ENCODE measurements around the gene C1orf21.

C1orf21 gene

DNA sequence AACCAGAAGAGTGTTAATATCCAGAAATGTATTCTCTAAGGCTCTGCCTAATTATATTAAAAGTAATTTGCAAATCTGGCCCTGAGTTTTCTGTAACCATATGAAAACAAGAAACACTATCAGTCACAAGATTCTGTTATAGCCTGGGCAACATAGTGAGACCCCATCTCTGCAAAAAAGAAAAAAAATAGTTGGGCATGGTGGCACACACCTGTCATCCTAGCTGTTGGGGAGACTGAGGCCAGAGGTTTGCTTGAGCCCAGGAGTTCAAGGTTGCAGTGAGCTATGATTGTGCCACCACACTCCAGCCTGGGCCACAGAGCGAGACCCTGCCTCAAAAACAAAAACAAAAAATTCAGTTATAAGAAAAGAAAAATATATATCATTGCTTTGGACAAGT lies 25.6 kb downstream of the C1orf21 start:
- DNase-seq (ENCODE audit: low read depth): no peak

DNA sequence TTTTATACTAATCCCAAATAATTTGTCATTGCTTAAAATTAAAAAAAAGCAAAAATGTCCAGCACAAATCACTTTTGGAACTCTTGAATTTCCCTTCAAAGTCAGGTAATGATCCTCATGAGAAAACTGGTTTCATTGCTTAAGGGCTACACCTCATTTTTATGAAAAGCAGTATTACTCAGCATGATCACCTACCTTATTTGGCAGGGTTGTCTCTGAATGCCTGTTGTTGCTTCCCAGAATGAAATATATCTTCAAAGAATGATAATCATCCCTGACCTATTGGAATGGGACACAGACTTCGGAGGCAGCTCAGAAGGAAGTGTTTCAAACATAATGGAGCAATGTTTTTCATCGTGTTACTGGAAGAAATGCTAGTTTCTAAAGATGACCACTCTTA lies 29.7 kb downstream of the C1orf21 start:
- DNase-seq (ENCODE audit: low read depth): no peak

DNA sequence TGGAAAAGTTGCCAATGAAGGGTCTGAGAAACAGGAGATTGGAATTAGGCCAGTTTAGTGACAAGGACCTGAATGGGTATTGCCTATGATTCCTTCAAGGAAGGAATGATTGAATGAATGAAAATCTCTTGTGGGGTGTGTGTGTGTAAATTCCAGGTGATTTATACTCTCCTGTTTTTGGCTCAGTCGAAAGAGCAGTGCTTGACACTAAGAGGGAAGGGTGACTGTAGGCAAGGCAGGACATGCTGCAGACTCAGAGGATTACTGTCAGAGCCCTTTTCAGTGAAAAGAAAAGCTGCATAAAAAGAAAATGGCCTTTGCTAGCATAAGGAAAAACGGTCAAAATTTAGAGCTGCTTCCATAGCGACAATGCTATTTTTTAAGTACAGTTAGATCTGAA lies 30.1 kb downstream of the C1orf21 start:
- no peak for DNase-seq (ENCODE audit: low read depth)

DNA sequence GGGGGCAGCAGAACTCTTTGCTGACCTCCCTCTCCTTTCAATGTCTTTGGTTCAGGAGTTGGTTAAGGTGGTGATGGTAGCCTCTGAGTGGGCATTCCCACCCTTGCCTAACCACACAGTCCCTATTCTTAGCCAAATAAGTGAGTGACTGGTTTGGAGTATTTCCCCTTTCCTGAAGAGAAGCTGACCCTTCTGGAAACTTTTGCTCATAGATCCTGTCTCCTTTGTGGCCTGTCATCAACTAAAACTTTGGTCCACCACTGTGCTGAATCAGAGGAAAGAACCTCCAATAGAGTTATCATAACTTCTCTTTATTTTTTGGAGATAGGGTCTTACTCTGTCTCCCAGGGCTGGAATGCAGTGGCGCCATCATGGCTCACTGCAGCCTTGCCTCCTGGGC lies 31.1 kb downstream of the C1orf21 start:
- no peak for DNase-seq (ENCODE audit: low read depth)

DNA sequence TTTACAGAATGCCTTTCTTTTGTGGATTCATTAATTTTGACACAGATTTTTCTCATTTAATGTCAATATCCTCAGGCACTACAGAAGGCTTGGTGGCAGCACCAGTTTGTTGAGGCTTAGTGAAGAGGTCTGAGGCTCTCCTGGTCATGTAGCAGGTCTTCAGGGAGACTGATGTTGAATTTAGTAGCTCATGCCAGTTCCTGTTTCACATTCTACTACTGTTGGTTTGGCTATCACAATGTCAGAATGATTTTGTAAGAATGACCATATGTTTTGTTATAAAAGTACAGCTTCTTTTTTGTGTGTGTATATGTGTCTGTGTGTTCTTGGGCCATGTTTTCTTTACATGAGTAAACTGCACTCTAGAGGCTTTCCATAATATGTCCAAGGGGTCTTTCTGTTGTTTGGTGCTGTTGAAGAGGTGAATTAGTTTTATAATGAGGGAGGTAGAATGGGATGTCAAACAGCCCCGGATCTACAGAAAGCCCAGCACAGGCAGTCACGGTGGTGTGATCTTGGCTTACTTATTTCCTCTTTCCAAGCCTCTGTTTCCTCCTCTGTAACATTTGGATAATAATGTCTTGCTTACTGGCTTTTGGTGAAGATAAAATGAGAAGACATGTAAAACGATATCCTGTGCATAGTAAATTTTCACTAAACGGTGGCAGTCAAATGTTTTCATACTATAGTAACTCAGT lies 32.0 kb downstream of the C1orf21 start:
- no peak for DNase-seq (ENCODE audit: low read depth)

DNA sequence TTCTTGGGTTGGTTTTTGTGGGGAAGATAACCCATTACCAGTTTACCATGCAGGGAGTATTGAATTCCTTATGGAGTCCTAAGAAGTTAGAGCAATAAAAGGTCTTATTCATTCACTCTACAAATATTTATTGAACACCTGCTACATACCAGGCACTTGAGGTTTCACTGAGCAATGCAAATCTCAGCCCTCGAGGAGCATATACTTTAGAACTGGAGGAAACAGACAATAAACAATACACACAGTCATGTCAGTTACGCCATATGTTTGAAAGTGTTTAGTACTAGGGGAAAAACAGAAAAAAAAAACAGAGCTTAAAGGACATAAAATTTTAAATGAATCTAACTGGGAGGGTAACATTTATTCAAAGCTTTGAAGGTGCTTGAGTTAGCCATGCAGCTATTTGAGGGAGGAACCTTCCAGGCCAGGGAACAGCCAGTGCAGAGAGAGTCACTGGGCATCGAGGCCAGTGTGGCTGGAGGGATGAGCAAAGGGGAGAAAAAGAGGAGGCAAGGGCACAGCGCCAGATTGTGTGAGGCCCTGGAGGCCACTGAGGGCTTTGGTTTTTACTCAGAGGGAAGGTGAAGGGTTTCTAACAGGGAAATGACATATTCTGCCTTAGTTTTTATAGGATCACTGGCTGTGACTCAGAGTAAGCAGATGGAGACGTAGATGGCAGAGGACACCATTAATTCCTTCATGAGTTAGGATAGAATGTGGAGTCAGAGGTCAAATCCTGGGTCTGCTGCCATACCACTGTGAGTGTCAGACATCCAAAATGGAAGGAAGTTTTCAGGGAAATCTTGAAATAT lies 32.7 kb downstream of the C1orf21 start:
- DNase-seq (ENCODE audit: low read depth): no peak

DNA sequence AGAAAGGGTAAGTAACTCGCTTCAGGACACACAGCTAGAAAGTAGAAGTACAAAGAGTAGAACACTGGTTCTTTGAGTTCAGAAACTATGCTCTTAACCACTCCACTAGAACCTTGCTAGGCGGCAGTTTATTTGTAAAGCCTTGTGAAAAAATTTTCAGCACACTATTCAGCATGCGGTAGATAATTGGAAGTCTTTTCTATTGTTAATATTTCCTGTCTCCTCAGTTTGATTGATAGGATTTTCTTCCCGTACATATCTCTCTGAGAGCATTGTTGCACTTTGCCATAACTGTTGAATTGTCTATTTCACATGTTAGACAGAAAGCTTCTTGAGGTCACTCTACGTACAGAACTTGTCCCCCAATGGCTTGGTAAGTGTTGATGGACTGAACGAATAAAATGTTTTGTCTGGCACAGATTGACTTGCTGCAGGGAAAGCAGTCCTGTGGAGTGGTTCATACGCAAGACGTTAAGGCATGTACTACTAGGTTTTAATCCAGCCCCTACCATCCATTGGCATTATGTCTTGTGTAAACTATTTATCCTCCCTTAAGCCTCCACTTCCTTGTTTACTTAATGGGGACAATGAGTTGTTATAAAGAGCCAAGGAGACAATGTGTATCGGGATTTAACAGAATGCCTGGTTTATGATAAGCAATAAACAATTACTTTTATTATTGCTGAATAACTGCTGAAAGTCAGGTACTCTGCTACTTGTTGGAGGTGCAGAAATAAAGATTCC lies 35.8 kb downstream of the C1orf21 start:
- DNase-seq (ENCODE audit: low read depth): no peak

DNA sequence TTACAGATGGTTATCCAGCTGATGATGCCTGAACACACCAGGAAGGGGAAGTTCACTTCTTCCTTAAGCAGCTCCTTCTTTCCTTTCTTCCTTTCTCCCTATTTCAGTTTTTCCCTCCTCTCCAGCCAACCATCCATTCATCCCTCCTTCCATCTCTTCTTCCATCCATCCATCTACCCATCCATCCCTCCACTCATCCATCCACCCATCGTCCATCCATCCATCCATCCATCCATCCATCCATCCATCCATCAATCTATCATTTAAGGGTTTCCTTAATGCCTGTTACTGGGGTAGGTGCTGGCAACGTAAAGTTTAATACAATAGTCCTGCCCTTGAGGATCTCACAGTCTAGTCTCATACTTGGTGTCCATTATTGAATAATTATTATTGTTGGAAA lies 36.8 kb downstream of the C1orf21 start:
- no peak for DNase-seq (ENCODE audit: low read depth)

DNA sequence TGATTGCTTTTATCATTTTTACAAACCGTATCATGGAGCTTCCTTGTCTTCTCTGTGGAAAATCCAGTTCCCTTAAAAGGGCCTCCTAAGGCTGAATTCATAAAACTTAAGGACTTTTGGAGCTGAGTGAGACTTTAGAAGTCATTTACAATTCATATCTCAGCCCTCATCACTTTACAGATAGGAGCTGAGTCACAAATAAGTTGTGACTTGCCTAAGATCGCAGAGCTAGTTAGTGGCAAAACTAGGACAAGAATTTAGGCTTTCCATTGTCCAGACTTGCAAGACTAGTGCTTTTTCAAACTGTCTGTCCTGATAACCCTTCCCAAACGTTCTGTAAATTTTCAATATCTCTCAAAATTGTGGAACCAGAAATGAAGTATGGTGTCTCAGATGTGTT lies 37.3 kb downstream of the C1orf21 start:
- no peak for DNase-seq (ENCODE audit: low read depth)

DNA sequence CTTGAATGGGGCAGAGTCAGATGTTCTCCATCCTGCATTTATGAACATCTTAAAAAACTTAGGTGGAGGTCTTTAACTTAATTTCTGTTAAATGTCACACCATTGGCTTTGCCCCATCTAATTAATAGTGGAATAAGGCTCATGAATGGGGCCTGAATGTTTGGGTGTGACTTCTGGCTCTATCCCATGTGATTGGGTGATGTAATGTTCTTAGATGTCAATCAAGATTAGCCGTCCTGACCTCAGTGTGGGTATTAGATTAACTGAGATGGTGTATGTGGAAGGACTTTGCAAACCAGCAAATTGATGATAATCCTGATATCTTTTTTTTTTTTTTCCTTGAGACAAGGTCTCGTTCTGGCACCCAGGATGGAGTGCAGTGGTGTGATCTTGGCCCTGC lies 38.1 kb downstream of the C1orf21 start:
- no peak for DNase-seq (ENCODE audit: low read depth)

DNA sequence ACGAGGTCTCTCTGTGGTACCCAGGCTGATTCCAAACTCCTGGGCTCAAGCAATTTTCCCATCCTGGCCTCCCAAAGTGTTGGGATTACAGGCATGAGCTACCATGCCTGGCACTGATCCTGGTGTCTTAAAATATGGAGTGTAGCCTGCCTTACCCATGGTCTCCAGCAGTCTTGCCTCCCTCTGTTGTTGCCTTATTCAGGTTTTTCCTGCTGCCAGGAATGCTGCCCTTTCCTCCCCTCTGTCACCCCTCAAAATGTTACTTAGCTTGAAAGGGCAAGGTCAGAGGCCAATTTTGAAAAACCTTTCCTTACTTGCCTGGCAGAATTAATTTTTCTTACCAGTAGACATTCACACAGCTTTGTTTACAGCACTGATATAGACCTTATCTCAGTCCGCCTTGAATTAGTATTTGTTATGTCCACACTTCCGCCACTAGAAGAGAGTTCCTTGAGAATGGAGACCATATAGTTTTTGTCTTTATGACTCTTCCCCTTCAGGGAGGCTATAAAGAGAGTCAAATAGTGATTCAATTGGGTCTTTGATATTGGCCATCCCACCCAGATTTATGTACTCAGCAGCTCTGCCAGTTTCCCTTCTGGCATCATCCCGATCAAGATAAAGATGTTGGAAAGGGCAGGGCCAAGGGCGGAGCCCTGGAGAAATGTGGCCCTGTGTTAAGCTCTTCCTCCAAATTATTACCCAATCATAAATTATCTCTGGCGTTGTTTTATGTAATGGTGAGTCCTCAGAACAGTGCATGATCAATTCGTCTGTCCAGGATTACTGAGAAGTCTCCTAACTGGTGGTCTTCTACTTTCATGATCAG lies 38.8 kb downstream of the C1orf21 start:
- no peak for DNase-seq (ENCODE audit: low read depth)

DNA sequence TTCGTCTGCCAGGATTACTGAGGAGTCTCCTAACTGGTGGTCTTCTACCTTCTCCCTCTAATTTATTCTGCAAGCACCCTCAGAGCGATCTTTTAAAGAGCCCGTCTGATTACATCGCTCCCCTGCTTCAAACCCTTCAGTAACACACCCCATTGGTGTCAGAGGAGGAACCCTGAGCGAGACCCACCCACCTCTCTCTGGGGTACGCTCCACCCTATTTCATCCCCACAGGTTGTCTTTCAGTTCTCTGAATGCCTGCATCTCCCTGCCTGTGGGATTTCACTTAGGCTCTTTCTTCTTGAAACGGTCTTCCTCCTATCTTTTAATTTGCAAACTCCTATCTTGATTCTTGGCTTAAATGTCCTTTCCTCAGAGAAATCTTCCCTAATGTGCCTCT lies 39.4 kb downstream of the C1orf21 start:
- no peak for DNase-seq (ENCODE audit: low read depth)

DNA sequence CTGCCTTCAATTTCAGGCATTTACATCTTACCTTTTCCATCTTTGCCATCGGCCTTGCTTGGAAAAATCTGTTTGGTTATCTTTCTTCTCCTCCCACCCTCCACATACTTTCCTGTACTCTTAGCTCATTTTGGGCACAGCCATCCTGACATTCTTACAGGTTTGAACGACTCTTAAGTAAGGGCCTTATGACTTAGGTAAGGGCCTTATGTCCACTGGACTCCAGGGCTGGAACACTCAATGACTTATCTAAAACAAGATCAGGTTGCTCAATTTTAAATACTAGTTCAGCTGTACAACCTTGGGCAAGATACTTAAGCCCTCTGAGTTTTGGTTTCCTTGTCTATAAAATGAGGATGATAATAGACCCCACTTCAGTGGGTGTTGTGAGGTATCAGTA lies 40.9 kb downstream of the C1orf21 start:
- no peak for DNase-seq (ENCODE audit: low read depth)

DNA sequence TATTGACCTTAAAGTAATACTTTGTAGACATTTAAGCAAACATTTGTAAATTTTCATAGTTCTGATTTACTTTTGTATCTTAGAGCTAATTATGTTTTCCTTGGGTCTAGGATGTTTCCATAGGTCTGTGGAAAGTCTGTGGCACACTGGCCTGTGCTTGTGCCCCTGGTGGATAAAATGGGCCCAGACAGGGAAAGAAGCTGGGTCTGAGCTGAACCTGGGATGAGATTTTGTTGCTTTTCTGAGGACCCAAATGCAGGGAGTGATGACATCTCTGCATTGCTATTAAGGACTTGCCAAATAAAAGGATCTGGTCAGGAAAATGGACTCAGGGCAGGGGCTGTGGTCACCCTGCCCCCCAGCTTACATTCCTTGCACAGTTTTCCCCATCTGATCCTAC lies 41.8 kb downstream of the C1orf21 start:
- DNase-seq (ENCODE audit: low read depth): no peak

DNA sequence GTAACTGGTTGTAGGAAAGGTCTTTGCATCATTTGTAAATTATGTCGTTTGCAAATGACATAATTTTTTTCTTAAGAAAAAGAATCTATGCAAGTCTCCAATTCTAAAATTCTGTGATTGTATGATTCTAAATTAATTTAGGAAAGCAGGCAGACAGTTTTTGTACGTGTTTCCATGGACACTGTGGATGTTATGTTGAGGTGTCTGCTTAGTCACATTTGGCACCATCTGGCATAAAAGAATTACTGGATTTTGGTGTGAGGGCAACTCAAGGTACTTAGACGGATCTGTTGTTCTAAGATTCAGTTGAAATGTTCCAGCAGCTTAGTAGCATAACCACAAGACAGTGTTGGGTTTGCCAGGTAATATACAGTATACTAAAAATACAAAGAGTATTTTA lies 42.5 kb downstream of the C1orf21 start:
- DNase-seq (ENCODE audit: low read depth): no peak

DNA sequence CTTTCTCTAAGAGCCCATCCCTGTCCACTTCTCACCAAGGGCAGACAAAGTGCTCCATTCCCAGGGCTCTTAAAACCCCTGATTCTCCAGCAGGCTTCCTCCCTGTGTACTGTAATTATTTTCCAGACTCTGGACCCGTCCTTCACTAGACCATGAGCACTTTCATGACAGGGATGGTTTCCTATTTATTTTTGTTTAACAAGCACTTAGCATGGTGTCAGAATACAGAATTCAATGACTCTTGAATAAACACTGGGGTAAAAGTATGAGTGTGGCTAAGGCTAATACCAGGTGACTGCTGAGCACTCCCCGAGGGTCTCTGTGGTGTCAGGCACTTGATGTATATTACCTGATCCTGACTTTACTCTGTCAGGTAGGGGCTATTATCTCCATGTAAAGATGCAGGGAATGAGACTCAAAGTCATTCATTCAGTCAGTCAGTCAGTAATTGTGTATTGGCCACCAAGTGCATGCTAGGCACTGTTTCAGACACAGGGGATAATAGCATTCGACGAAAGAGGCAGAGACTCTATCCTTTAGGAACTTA lies 47.2 kb downstream of the C1orf21 start:
- no peak for DNase-seq (ENCODE audit: low read depth)

DNA sequence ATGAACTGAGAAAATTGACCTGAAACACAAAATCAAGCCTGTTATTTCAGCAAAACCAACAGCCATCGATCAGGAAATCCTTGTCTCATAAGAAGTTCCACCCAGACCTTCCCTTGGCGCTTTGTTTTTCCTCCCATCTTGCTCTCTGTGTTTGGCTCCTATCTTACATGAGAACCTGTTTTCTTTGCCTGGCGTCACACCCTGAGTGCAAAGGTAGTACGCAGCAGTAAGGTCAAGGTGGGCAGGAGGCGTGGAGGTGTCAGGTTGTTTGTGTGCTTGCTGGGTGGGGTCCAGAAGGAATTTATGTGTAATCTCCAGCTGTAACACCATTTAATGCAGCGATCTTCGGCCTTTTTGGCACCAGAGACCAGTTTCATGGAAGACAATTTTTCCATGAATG lies 50.5 kb downstream of the C1orf21 start:
- no peak for DNase-seq (ENCODE audit: low read depth)

DNA sequence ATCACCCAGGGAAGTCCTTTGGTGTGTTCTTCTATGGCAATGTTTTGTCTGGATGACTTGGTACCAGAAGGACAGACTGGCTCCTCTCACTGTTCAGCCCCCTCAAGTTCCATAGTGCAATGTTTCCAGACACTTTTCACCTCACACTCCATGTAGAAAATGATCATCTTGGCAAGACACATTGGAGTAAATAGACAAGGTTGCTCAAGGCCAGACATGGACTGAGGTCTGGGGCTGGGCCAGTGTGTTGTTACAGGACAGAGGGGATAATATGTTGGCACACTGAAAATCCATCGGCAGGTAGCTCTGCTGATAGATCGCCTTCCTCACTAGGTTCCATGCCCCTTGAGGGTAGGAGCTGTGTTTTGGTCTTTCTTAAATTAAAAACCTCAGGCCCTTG lies 51.5 kb downstream of the C1orf21 start:
- DNase-seq (ENCODE audit: low read depth): no peak

DNA sequence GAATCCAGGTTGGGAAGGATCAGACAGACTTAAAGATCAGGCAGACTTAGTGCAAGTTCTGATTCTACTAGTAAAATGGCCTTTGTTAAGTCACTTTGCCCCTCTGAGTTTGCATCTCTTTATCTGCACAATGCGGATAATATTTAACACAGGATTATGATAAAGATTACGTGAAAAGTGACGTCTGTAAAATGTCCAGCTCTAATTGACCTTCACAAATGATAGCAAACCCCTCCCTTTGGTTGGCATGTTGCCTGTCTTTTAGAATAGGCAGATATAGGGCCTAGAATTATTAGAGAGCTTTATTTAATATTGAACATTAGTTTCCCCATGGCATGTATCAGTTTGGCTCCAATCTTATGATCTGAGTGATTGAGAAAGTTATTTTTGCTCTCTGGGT lies 55.4 kb downstream of the C1orf21 start:
- DNase-seq (ENCODE audit: low read depth): no peak

DNA sequence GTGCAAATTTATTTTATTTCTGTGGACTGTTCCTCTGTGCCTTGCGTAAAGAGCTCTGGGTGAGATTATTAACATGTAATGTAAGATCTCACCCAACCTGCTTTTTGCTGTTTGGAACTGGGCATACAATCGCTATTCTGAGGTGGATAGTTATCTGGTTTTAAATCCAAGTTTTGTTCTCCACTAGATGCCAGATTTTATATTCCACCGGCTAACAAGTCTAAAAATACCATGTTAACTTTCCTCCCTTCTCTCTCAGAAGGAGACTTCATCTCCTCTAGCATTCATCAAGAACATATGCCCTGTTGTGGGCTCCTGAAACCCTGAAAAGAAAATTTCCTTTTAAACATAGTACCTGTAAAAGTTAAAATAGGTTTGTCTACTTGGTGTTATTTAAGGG lies 56.4 kb downstream of the C1orf21 start:
- DNase-seq (ENCODE audit: low read depth): no peak

DNA sequence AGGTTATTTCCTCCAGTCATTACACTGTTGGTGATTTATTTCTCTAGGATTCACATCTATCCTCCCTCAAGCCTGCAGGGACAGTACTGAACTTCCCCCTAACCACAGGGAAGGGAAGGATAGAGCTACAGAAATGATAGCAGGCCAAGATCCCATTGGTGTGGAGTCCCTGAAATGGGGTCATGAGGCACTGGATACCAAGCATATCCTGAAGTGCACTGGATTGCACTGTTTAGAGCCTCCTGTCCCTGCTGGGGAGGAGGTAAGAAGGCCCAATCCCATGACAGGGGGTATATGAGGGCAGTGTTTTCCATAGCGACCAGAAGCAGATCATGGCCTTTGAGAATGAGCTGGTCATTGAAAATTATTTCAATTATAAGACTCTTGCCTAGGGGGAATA lies 56.8 kb downstream of the C1orf21 start:
- no peak for DNase-seq (ENCODE audit: low read depth)

DNA sequence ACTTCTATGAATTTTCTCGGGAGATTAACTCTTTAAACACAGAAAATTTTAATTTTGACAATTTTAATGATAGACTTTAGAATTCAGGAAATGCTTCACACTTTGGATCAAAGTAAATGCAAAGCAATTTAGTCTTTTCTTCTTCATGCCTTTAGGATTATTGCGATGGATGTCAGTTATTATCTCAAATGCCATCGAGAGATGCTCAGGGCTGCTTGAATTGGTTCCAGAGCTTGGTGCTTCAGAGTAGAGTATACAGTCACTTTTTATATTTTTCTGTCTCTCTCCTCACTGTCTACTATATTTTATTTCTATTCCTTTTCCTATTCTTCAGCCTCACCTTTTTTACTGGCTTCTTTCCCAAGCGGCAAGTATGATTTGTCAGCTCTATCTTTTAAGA lies 59.2 kb downstream of the C1orf21 start:
- no peak for DNase-seq (ENCODE audit: low read depth)

Data from activated T-cell treated with anti-CD3 and anti-CD28 coated beads for 24 hours (primary cell).